A549 (cell line): ENCODE measurements around the gene COL12A1.

Experiments used
- POLR2A ChIP-seq: IDR thresholded peaks from 2 replicates; pipeline ENCODE4 v1.6.1; 2012; ENCODE audit warnings: mild to moderate bottlenecking, low read length
- RNF2 ChIP-seq: fragments of 200-600 bp; sonication (generic); IDR thresholded peaks from 2 replicates; pipeline ENCODE4 v1.6.1; 2016; ENCODE audit warnings: low read depth, mild to moderate bottlenecking, antibody characterized with exemption, moderate library complexity, borderline replicate concordance
- ZNF302 ChIP-seq: fragments of 250-450 bp; sonication (Bioruptor Pico); IDR thresholded peaks from 2 replicates; pipeline ENCODE4 v1.9.0; 2021; ENCODE audit warnings: inconsistent platforms, mild to moderate bottlenecking, moderate library complexity
- TF ChIP-seq, protein P1 (sequence below): fragments of >200 bp; sonication (Bioruptor Twin); formaldehyde crosslinking; IDR thresholded peaks from 3 replicates; pipeline ENCODE4 v1.5.1; 2016
- TF ChIP-seq, protein P2 (sequence below): fragments of 150-350 bp; IDR thresholded peaks from 2 replicates; pipeline ENCODE4 v1.6.1; 2014; ENCODE audit warnings: low read depth, mild to moderate bottlenecking, low read length
- TF ChIP-seq, protein P3 (sequence below): fragments of 200-600 bp; sonication (generic); IDR thresholded peaks from 2 replicates; pipeline ENCODE4 v1.6.1; 2016; ENCODE audit warnings: antibody characterized with exemption, mild to moderate bottlenecking, moderate library complexity

DNA sequence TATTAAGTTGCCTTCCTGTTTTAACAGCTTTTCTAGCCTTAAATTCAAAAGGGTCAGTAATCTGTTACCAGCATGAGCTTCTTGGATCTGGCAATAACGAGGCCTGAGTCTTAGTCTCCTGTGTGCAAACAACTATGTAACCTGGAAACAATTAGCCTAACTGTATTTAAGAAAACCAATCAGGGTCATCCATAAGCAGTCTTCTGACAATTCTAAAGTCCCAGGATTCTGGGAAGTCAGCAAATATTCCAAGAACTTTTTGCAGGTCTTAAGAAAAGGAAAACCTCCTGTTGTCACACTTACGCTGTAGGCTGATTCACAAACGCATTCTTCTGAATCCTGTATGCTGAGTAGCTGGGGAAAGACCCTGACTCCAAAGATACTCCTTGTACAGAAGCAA lies 90.4 kb downstream of the COL12A1 start:
- TF ChIP-seq RNF2 (no peak), POLR2A (no peak), ZNF302 (CRISPR knock-in tag) (no peak)
- TF ChIP-seq, protein P1, sequence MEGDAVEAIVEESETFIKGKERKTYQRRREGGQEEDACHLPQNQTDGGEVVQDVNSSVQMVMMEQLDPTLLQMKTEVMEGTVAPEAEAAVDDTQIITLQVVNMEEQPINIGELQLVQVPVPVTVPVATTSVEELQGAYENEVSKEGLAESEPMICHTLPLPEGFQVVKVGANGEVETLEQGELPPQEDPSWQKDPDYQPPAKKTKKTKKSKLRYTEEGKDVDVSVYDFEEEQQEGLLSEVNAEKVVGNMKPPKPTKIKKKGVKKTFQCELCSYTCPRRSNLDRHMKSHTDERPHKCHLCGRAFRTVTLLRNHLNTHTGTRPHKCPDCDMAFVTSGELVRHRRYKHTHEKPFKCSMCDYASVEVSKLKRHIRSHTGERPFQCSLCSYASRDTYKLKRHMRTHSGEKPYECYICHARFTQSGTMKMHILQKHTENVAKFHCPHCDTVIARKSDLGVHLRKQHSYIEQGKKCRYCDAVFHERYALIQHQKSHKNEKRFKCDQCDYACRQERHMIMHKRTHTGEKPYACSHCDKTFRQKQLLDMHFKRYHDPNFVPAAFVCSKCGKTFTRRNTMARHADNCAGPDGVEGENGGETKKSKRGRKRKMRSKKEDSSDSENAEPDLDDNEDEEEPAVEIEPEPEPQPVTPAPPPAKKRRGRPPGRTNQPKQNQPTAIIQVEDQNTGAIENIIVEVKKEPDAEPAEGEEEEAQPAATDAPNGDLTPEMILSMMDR = no peak
- TF ChIP-seq, protein P2, sequence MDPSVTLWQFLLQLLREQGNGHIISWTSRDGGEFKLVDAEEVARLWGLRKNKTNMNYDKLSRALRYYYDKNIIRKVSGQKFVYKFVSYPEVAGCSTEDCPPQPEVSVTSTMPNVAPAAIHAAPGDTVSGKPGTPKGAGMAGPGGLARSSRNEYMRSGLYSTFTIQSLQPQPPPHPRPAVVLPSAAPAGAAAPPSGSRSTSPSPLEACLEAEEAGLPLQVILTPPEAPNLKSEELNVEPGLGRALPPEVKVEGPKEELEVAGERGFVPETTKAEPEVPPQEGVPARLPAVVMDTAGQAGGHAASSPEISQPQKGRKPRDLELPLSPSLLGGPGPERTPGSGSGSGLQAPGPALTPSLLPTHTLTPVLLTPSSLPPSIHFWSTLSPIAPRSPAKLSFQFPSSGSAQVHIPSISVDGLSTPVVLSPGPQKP = no peak
- TF ChIP-seq, protein P3, sequence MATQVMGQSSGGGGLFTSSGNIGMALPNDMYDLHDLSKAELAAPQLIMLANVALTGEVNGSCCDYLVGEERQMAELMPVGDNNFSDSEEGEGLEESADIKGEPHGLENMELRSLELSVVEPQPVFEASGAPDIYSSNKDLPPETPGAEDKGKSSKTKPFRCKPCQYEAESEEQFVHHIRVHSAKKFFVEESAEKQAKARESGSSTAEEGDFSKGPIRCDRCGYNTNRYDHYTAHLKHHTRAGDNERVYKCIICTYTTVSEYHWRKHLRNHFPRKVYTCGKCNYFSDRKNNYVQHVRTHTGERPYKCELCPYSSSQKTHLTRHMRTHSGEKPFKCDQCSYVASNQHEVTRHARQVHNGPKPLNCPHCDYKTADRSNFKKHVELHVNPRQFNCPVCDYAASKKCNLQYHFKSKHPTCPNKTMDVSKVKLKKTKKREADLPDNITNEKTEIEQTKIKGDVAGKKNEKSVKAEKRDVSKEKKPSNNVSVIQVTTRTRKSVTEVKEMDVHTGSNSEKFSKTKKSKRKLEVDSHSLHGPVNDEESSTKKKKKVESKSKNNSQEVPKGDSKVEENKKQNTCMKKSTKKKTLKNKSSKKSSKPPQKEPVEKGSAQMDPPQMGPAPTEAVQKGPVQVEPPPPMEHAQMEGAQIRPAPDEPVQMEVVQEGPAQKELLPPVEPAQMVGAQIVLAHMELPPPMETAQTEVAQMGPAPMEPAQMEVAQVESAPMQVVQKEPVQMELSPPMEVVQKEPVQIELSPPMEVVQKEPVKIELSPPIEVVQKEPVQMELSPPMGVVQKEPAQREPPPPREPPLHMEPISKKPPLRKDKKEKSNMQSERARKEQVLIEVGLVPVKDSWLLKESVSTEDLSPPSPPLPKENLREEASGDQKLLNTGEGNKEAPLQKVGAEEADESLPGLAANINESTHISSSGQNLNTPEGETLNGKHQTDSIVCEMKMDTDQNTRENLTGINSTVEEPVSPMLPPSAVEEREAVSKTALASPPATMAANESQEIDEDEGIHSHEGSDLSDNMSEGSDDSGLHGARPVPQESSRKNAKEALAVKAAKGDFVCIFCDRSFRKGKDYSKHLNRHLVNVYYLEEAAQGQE = no peak
